Measurements from ENCODE around the gene RAVER2. TPM values are rescaled to one million over a fixed set of nuclear protein-coding genes. Genes with fewer than 3 reads are reported as not detected.

The RAVER2 gene
- total RNA-seq, 2 experiments from 2014 or later = 0.08 TPM; not detected in 1

DNA sequence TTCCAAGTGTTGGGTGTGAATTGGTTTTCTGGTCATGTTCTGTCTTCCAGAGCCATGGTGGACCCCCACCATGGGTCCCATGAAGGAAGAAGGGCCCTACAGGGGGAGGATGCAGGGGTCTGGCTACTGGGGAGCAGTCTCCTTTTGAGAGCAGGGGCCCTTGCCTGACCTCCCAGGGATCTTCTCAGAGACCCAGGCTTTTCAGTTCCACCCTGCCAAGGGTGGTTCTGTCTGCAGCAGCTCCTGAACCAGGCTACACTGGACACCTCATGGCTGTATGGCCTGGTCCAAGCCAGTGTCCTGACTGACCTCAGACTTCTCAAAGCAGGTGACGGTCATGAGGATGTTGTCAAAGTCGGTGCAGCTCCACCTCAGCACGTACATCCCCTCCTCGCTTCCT, 112.5 kb downstream of the RAVER2 start:
- no peak for DNase-seq (ENCODE audit: low spot score)
- Histone ChIP-seq H3K9me3 (ENCODE audit: low read length) (no peaks in the 10 kb centered on the region), H3K27ac (ENCODE audit: low read depth, low read length, poor library complexity, severe bottlenecking) (no peak overlapping the region), H3K4me2 (ENCODE audit: low read length) (no peak overlapping the region), H3K79me2 (ENCODE audit: insufficient read depth, low read depth, low read length) (no peaks in the 10 kb centered on the region; the same call in 1 of the 2 replicates), H3K36me3 (ENCODE audit: insufficient read depth, low read length) (peaks cover 89% of the 10 kb centered on the region), H3K4me3 (ENCODE audit: low read depth, low read length, poor library complexity, severe bottlenecking) (no peak overlapping the region), H2AFZ (ENCODE audit: low read length) (no peak overlapping the region), H3K4me1 (ENCODE audit: insufficient read depth, low read length, poor library complexity, severe bottlenecking) (peaks cover 17% of the 10 kb centered on the region), H4K20me1 (ENCODE audit: insufficient read depth, low read length) (0 out of 2 replicates have a peak, but pooled peaks cover 5% of the 10 kb centered on the region), H3K9me2 (ENCODE audit: insufficient read depth, low read length) (no peaks in the 10 kb centered on the region)
- POLR2A ChIA-PET = no interaction called here
- intact Hi-C loops (cut with micrococcal nuclease; ENCODE audit: unreplicated experiment) = no loop called here
- no peak for TF ChIP-seq EZH2phosphoT487 (IDR thresholded peaks at IDR 0.05; ENCODE audit: borderline replicate concordance, low read depth, low read length)
- no peak for TF ChIP-seq CTCF (conservative IDR thresholded peaks at IDR 0.05; ENCODE audit: low read length)
- CTCF ChIA-PET (ENCODE audit: unreplicated experiment) = interaction anchor here (0.5 kb wide), 1 partner anchor 208 kb away, joined by 3 read pairs; no protein-coding TSS in a partner anchor
- BruUV-seq (replicated peaks) = no TSS peak

DNA sequence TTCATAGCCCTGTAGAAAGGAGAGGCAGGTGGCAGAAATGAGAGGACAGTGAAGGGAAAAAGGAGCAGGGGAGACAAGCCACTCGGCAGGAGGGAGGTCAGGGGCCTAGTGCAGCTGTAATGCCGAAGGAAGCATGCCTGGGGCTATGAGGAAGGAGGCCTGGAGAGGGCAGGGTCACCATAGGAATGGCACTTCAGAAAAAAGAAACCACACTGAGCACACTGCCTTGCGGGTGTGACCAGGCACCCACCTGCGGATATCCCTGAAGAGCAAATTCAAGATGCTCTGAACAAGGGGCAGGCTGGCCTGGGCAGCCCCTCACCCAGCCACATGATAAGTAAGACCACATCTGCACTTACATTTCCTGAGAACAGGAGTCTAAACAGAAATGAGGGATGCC, 116.7 kb downstream of the RAVER2 start:
- TF ChIP-seq EZH2phosphoT487 (IDR thresholded peaks at IDR 0.05; ENCODE audit: borderline replicate concordance, low read depth, low read length) = no peak
- TF ChIP-seq CTCF (conservative IDR thresholded peaks at IDR 0.05; ENCODE audit: low read length) = peak; percentile 51
- no peak overlapping the region for H3K4me3 ChIP-seq (ENCODE audit: low read depth, low read length, poor library complexity, severe bottlenecking)
- DNase-seq (ENCODE audit: low spot score) = peak; percentile 48
- H3K79me2 ChIP-seq (ENCODE audit: insufficient read depth, low read depth, low read length) = peaks cover 9% of the 10 kb centered on the region; the same call in 1 of the 2 replicates
- CTCF ChIA-PET (ENCODE audit: unreplicated experiment) = no interaction called here
- H3K9me3 ChIP-seq (ENCODE audit: low read length) = no peaks in the 10 kb centered on the region
- H3K27ac ChIP-seq (ENCODE audit: low read depth, low read length, poor library complexity, severe bottlenecking) = peak overlapping the region; percentile 25
- BruUV-seq (replicated peaks) = no TSS peak
- H3K4me1 ChIP-seq (ENCODE audit: insufficient read depth, low read length, poor library complexity, severe bottlenecking) = peaks cover 51% of the 10 kb centered on the region
- no peaks in the 10 kb centered on the region for H3K9me2 ChIP-seq (ENCODE audit: insufficient read depth, low read length)
- peaks cover 14% of the 10 kb centered on the region for H4K20me1 ChIP-seq (ENCODE audit: insufficient read depth, low read length)
- H3K36me3 ChIP-seq (ENCODE audit: insufficient read depth, low read length) = peaks cover 81% of the 10 kb centered on the region
- H3K4me2 ChIP-seq (ENCODE audit: low read length) = peak overlapping the region; percentile 46
- intact Hi-C loops (cut with micrococcal nuclease; ENCODE audit: unreplicated experiment) = loop anchor here (1.0 kb wide), 1 partner anchor 180 kb away; no protein-coding TSS in a partner anchor
- no peak overlapping the region for H2AFZ ChIP-seq (ENCODE audit: low read length)
- POLR2A ChIA-PET = no interaction called here
